ENCODE measurements around the gene MBD4.
"Not testable (repeated sequence)": the region's sequence is repeated elsewhere in the genome, so short reads cannot be mapped to it uniquely, and the experiment has no call there.

The MBD4 gene

GRCh38 chr3:129428376-129429079, 11.2 kb downstream of the MBD4 start, which contains the start of gene EFCAB12:
Gene EFCAB12, minus strand, starts transcription at chr3:129428636. Its CDS starts 148 bp downstream, at chr3:129428488.
- DNase-seq: peak; percentile 99

DNA sequence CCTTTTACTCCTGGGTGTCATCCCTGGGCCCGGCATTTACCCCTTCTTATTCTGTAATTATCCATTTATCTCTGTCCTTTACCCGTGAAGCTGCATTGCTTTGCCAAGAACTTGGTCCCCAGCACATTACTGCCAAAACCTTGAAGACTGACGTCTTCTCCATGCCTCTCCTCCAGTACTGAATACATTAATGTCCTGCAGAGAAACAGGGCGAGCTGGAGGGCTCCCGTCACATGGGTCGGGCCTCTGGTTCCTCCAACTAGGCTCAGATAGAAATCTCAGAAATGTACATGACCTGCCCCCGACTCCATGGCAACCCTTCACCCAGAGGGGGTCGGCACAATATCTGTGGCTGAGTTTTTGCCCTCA, 11.8 kb downstream of the MBD4 start:
- DNase-seq: no peak

DNA sequence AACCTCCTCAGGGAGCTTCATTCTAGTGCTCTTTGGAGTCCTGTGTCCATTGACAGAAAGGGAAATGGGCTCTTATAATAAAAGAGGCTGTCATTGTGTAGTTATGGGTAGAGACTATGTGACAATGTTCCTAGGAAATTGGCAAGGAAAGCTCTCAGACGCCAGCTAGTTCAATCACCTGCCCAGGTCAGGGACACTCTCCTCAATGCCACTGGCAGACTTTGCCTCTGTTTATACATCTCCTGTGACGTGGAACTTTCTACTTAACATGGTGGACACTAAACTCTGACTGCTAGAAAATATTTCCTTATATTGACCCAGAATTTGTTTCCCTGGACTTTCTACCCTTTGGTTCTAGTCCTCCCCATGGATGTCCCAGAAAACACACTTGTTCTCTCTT, 14.1 kb downstream of the MBD4 start:
- DNase-seq: no peak

- DNase-seq: no peak
Observed at GRCh38 chr3:129425213-129425612, 14.5 kb downstream of the MBD4 start.

DNA sequence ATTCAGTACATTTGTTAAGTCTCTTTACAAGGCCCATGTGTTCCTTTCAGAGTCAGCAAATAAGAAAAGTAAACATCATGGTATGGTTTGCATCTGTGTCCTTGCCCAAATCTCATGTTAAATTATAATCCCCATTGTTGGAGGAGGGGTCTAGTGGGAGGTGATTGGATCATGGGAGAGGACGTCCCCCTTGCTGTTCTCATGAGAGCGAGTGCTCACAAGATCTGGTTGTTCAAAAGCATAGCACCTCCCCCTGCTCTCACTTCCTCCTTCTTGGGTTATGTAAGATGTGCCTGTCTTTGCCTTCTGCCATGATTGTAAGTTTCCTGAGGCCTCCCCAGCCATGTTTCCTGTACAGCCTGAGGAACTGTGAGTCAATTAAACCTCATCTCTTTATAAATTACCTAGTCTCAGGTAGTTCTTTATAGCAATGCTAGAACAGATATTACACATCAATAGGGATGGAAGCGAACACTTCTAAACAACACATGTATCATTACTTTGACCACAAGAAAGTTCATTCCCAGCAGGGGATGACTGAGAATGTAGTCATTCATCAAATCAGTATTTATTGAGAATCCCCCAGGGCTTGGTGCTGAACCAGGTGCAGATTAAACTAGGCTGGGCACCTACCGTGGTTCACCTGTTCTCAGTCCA, 15.4 kb downstream of the MBD4 start:
- no peak for DNase-seq

DNA sequence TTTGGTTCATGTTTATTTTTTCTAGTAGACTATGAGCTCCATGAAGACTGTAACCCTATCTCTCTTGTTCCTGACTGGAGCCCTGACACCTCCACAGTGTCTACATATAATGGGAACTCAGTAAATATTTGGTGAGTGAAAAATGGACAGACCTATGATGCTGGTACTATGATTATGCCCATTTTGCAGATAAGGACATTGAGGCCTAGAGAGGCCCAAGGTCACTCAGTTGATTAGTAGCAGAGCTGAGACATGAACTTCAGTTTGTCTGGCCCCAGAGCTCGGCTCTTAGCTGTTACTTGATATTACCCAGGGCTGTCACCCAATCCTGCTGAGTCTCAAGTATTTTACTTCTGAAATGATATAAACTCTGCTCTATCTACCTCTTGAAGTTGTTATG, 16.9 kb downstream of the MBD4 start:
- no peak for DNase-seq

GRCh38 chr3:129421988-129422745, 17.6 kb downstream of the MBD4 start:
- no peak for DNase-seq

GRCh38 chr3:129421236-129421883, 18.4 kb downstream of the MBD4 start:
- DNase-seq: no peak

- DNase-seq: no peak
Observed at GRCh38 chr3:129419476-129419875, 20.3 kb downstream of the MBD4 start.

GRCh38 chr3:129418041-129418973, 21.4 kb downstream of the MBD4 start:
- no peak for DNase-seq

DNA sequence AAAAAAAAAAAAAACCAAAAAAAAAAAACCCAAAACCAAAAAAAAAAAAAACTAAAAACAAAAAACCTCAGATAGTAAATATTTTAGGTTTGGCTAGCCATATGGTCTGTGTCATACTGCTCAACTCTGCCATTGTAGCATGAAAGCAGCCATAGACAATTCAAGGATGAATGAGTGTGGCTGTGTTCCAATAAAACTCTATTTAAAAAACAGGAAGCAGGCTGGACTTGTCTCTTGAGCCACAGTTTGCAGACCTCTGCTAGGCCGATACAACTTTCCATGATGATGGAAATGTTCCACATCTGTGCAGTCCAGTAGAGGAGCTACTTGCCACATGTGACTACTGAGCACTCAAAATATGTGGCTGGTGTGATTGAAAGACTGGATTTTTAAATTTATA, 22.4 kb downstream of the MBD4 start:
- DNase-seq: no peak

DNA sequence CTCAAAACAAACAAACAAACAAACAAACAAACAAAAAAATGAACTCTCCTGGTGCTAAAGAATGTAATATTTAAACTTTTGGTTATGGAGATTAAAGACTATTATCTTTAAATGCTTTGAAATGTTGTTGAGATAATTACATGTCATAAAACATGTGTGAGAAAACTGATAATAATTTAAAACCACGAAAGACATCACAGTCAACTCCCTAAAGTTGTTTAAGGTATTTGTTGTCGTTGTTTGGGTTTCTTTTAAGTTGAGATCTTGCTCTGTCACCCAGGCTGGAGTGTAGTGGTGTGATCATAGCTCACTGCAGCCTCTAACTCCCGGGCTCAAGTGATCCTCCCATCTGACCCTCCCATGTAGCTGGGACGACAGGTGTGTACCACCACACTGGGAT, 23.3 kb downstream of the MBD4 start:
- no peak for DNase-seq

DNA sequence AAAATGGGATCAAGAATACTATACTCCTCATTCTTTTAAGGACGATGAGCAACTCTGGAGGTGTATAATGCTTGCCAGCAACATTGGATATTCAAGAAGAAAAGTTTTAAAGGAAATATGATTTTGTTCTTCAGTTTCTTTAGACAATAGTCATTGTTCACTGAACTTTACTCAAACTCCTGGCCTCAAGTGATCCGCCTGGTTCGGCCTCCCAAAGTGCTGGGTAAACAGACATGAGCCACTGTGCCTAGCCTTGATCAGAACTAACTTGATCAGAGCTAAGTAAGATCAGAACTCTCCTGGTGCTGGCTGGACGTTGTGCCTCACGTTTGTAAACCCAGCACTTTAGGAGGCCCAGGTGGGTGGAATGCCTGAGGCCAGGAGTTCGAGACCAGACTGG, 23.9 kb downstream of the MBD4 start:
- no peak for DNase-seq

GRCh38 chr3:129415378-129415777, 24.4 kb downstream of the MBD4 start:
- no peak for DNase-seq

GRCh38 chr3:129413687-129414506, 25.9 kb downstream of the MBD4 start:
- no peak for DNase-seq

- DNase-seq: not testable (repeated sequence)
Observed at GRCh38 chr3:129413238-129413637, 26.5 kb downstream of the MBD4 start.

DNA sequence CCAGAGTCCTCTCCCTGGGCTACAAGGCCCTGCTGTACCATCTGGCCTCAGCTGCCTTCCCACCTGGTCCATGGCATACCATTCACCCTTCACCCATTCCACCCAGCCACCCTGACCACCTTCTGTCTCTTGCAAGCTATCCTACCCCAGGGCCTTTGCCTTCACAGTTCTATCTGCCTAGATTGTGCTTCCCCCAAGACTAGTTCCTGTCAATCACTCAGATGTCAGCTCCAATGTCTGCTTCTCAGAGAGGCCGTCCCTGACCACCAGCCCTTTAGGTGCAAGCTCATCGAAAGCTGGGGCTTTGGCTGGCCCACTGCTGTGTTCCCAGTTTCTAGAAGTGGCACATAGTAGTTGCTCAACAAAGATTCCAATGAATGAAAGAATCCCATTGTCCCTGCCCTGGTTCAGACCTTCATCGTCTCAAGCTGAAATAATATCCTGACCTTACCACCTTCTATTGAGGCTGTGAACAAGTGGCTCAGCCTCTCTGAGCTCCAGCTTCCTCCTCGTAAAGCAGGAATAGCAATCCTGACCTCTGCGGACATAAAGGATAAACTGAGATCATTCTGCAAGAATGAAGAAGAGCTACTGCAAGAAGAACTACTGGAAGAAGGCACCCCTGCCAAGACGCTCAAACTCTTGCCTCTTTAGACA, 27.1 kb downstream of the MBD4 start:
- DNase-seq: no peak

GRCh38 chr3:129410971-129411370, 28.8 kb downstream of the MBD4 start:
- DNase-seq: no peak

GRCh38 chr3:129409541-129409940, 30.2 kb downstream of the MBD4 start:
- DNase-seq: no peak

DNA sequence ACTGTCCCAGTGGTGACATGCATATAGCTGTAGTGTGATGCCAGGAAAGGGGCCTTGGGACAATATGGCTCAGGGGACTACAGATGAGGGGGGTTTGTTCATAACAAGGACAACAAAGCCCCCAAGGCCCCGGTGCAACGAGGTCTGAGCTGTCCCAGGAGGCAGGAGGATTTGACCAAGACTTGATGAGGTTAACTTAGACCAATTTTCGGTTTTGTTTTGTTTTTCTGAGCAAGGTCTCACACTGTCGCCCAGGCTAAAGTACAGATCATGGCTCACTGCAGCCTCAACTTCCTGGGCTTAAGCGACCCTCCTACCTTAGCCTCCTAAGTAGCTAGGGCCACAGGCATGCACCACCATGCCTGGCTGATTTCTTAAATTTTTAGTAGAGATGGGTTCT, 35.1 kb downstream of the MBD4 start:
- no peak for DNase-seq

DNA sequence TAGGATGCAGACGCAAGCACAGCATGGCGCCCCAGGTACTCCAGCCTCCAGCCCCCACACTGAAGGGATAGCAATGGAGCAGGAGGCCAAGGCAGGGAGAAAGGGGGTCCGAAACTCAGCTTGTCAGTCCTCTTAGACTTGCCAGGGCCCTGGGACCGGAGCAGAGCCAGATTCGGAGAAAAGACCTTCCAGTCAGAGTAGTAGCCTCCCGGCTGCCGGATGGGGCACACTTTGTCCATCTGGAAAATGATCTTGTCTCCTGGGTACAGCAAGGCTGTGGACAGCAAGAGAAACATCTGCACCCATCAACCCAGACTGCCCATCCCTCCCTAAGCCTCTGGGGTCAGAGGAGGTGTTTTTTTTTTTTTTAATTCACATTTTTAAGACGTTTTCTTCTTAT, 35.6 kb downstream of the MBD4 start:
- no peak for DNase-seq

Measured in NCI-H1105 (cell line).